GM23248 (cell line): ENCODE data around the gene CTNND2. TPM values are rescaled to one million over a fixed set of nuclear protein-coding genes. Genes with fewer than 3 reads are reported as not detected.

Source experiments
- DNase-seq: peaks from one replicate; pipeline ENCODE4 v3.0.0-alpha.2; 2015
- H2AFZ ChIP-seq: fragments of 200-600 bp; sonication (generic); 2 replicates; pipeline ENCODE4 v1.6.1; 2016; ENCODE audit warnings: antibody characterized with exemption
- H3F3A ChIP-seq: fragments of 200-600 bp; sonication (generic); 2 replicates; pipeline ENCODE4 v1.6.1; 2016; ENCODE audit warnings: mild to moderate bottlenecking, antibody characterized with exemption, mixed run types; ENCODE audit not compliant: insufficient read depth
- H3K27ac ChIP-seq: fragments of 200-600 bp; sonication (generic); 2 replicates; pipeline ENCODE4 v1.5.1; 2016; ENCODE audit warnings: mild to moderate bottlenecking
- H3K27me3 ChIP-seq: fragments of 200-600 bp; sonication (generic); replicated peaks from 2 replicates; pipeline ENCODE4 v1.6.1; 2016; ENCODE audit warnings: mild to moderate bottlenecking; ENCODE audit not compliant: insufficient read depth
- H3K36me3 ChIP-seq: fragments of 200-600 bp; sonication (generic); 2 replicates; pipeline ENCODE4 v1.6.1; 2016; ENCODE audit warnings: low read depth, mild to moderate bottlenecking
- H3K4me1 ChIP-seq: fragments of 200-600 bp; sonication (generic); 2 replicates; pipeline ENCODE4 v1.6.1; 2016; ENCODE audit warnings: mild to moderate bottlenecking; ENCODE audit not compliant: insufficient read depth
- H3K4me2 ChIP-seq: fragments of 200-600 bp; sonication (generic); one replicate; pipeline ENCODE4 v1.6.1; 2016; ENCODE audit warnings: mild to moderate bottlenecking; ENCODE audit not compliant: unreplicated experiment
- H3K4me3 ChIP-seq: fragments of 200-600 bp; sonication (generic); 2 replicates; pipeline ENCODE4 v1.5.1; 2016; ENCODE audit warnings: mild to moderate bottlenecking
- H3K79me2 ChIP-seq: fragments of 200-600 bp; sonication (generic); 2 replicates; pipeline ENCODE4 v1.6.1; 2016; ENCODE audit warnings: mild to moderate bottlenecking; ENCODE audit not compliant: insufficient read depth
- H3K9ac ChIP-seq: fragments of 200-600 bp; sonication (generic); 2 replicates; pipeline ENCODE4 v1.6.1; 2016; ENCODE audit warnings: mild to moderate bottlenecking
- H3K9me2 ChIP-seq: fragments of 200-600 bp; sonication (generic); 2 replicates; pipeline ENCODE4 v1.6.1; 2016; ENCODE audit warnings: mixed run types, mild to moderate bottlenecking, moderate library complexity; ENCODE audit not compliant: insufficient read depth
- H3K9me3 ChIP-seq: fragments of 200-600 bp; sonication (generic); one replicate; pipeline ENCODE4 v1.6.1; 2017; ENCODE audit warnings: low read depth
- H4K20me1 ChIP-seq: fragments of 200-600 bp; sonication (generic); 2 replicates; pipeline ENCODE4 v1.6.0; 2016; ENCODE audit not compliant: insufficient read depth
- EZH2 ChIP-seq: fragments of 200-600 bp; sonication (generic); IDR thresholded peaks from 2 replicates; pipeline ENCODE4 v1.6.1; 2018; ENCODE audit warnings: antibody characterized with exemption, mild to moderate bottlenecking; ENCODE audit not compliant: insufficient read depth, poor library complexity, severe bottlenecking
- EZH2phosphoT487 ChIP-seq: fragments of 200-600 bp; sonication (generic); IDR thresholded peaks from 2 replicates; pipeline ENCODE4 v1.6.1; 2018; ENCODE audit warnings: antibody characterized with exemption, moderate library complexity, mild to moderate bottlenecking, low read depth; ENCODE audit not compliant: insufficient read depth
- WGBS, 2 experiments: methylation state at CpG; one replicate each; pipeline ENCODE4 v1.1.6; 2015 to 2017; ENCODE audit warnings: low lambda C conversion rate in 2 of 2, low coverage in 1 of 2; ENCODE audit errors: missing lambda C conversion rate in 2 of 2; 5-methylcytosine and 5-hydroxymethylcytosine counted together
- in situ Hi-C: fragments of 300-500 bp; cut with MboI; formaldehyde crosslinking; loops from 2 replicates; pipeline ENCODE4 v1.15.0; 2020
- polyA plus RNA-seq: library from polyadenylated mRNA; unstranded; fragments of >200 nt; fragmentation: Nextera tagmentation; extraction: Ambion mirVana; gene quantifications from 2 replicates; pipeline ENCODE4 v1.2.1, GENCODE V29; 2016
- total RNA-seq: library from RNA; depleted of rRNA; stranded (reverse); fragments of >200 nt; shearing (Covaris generic); gene quantifications from 2 replicates; pipeline ENCODE4 v1.2.3, GENCODE V29; 2014

Gene CTNND2
- total and polyA plus RNA-seq, 2 experiments from 2014 or later, result not detected

- H4K20me1 ChIP-seq, result no peaks in the 10 kb centered on the region
- H3K27ac ChIP-seq, result no peak overlapping the region
- no peaks in the 10 kb centered on the region for H3K79me2 ChIP-seq
- H3K4me3 ChIP-seq, result no peak overlapping the region
- H2AFZ ChIP-seq, result no peak overlapping the region
- H3F3A ChIP-seq, result no peaks in the 10 kb centered on the region
- no peaks in the 10 kb centered on the region for H3K36me3 ChIP-seq
- WGBS, 2 experiments, result 18 to 32% methylated on average over 3 of the region's 3 CpGs
- no peak overlapping the region for H3K9ac ChIP-seq
- H3K4me2 ChIP-seq, result no peak overlapping the region
- H3K9me2 ChIP-seq, result no peaks in the 10 kb centered on the region
- H3K9me3 ChIP-seq, result no peaks in the 10 kb centered on the region
- no peak for TF ChIP-seq EZH2
- DNase-seq, result no peak
- no peaks in the 10 kb centered on the region for H3K27me3 ChIP-seq
- no peaks in the 10 kb centered on the region for H3K4me1 ChIP-seq
- in situ Hi-C loops, result no loop called here
Observed at GRCh38 chr5:11520241-11520930, 383.9 kb downstream of the CTNND2 start.

- no peak for TF ChIP-seq EZH2
- TF ChIP-seq EZH2phosphoT487, result no peak
- H3K4me3 ChIP-seq, result no peak overlapping the region
- H2AFZ ChIP-seq, result no peak overlapping the region
- no peaks in the 10 kb centered on the region for H3K9me2 ChIP-seq
- H3K4me2 ChIP-seq, result no peak overlapping the region
- H4K20me1 ChIP-seq, result no peaks in the 10 kb centered on the region
- H3K9ac ChIP-seq, result no peak overlapping the region
- H3K79me2 ChIP-seq, result no peaks in the 10 kb centered on the region
- DNase-seq, result no peak
- in situ Hi-C loops, result no loop called here
- no peaks in the 10 kb centered on the region for H3K4me1 ChIP-seq
- no peaks in the 10 kb centered on the region for H3K27me3 ChIP-seq
- H3K36me3 ChIP-seq, result no peaks in the 10 kb centered on the region
- H3K27ac ChIP-seq, result no peak overlapping the region
- H3F3A ChIP-seq, result no peaks in the 10 kb centered on the region
- WGBS, 2 experiments, result 56 to 63% methylated on average over 2 of the region's 2 CpGs
- H3K9me3 ChIP-seq, result no peaks in the 10 kb centered on the region
Observed at GRCh38 chr5:11519236-11519635, 385.0 kb downstream of the CTNND2 start.

GRCh38 chr5:11518676-11519075 is 385.6 kb downstream of the CTNND2 start:
- in situ Hi-C loops, result no loop called here
- Histone ChIP-seq H2AFZ (no peak overlapping the region), H4K20me1 (no peaks in the 10 kb centered on the region), H3K4me3 (no peak overlapping the region), H3F3A (no peaks in the 10 kb centered on the region), H3K4me2 (no peak overlapping the region), H3K4me1 (no peaks in the 10 kb centered on the region), H3K27ac (no peak overlapping the region), H3K27me3 (no peaks in the 10 kb centered on the region), H3K9me2 (no peaks in the 10 kb centered on the region), H3K9me3 (no peaks in the 10 kb centered on the region), H3K9ac (no peak overlapping the region), H3K79me2 (no peaks in the 10 kb centered on the region), H3K36me3 (no peaks in the 10 kb centered on the region)
- DNase-seq, result no peak
- 15 to 22% methylated on average over 2 of the region's 2 CpGs for WGBS, 2 experiments
- TF ChIP-seq EZH2 (no peak), EZH2phosphoT487 (no peak)

GRCh38 chr5:11514705-11515432 is 389.4 kb downstream of the CTNND2 start:
- Histone ChIP-seq H3K9me3 (no peaks in the 10 kb centered on the region), H3K79me2 (no peaks in the 10 kb centered on the region), H3K9ac (no peak overlapping the region), H3K4me3 (no peak overlapping the region), H3K27ac (no peak overlapping the region), H3K9me2 (no peaks in the 10 kb centered on the region), H2AFZ (no peak overlapping the region), H3K4me1 (no peaks in the 10 kb centered on the region), H3K4me2 (no peak overlapping the region), H3K27me3 (no peaks in the 10 kb centered on the region), H3K36me3 (no peaks in the 10 kb centered on the region), H4K20me1 (no peaks in the 10 kb centered on the region), H3F3A (no peaks in the 10 kb centered on the region)
- no peak for TF ChIP-seq EZH2phosphoT487
- no peak for TF ChIP-seq EZH2
- WGBS, 2 experiments, result 13 to 14% methylated on average over 11 of the region's 11 CpGs
- DNase-seq, result no peak
- in situ Hi-C loops, result no loop called here
